Activated CD4-positive, CD25-positive, alpha-beta regulatory T cell (primary cell): ENCODE results near the gene KLF3.
A peak's percentile ranks its signal among the peaks of the same experiment; 100 is the strongest.
"Not testable (repeated sequence)": the region's sequence is repeated elsewhere in the genome, so short reads cannot be mapped to it uniquely, and the experiment has no call there.

ENCODE experiments used
- DNase-seq, 4 experiments: peaks; one replicate each; lab custom pipeline; 2025; lab: John Stamatoyannopoulos, UW

Gene KLF3

GRCh38 chr4:38663801-38664705 is at the start of gene KLF3:
Gene KLF3, plus strand, starts transcription at chr4:38664199. Its CDS starts 16,427 bp downstream, at chr4:38680626.
- DNase-seq = peak; percentile 80 to 95 (median 90)

GRCh38 chr4:38614231-38614630 is 49.8 kb upstream of the KLF3 start:
- DNase-seq = no peak

GRCh38 chr4:38615847-38616246 is 48.2 kb upstream of the KLF3 start:
- DNase-seq = no peak

- no peak for DNase-seq
Measured at GRCh38 chr4:38618505-38618904, 45.5 kb upstream of the KLF3 start.

GRCh38 chr4:38619316-38619715 is 44.7 kb upstream of the KLF3 start:
- no peak for DNase-seq

- no peak for DNase-seq
Measured at GRCh38 chr4:38620065-38620464, 43.9 kb upstream of the KLF3 start.

- DNase-seq = no peak
Measured at GRCh38 chr4:38620527-38621027, 43.4 kb upstream of the KLF3 start.

- no peak for DNase-seq
Measured at GRCh38 chr4:38621028-38621684, 42.8 kb upstream of the KLF3 start.

- DNase-seq = no peak
Measured at GRCh38 chr4:38621831-38622230, 42.2 kb upstream of the KLF3 start.

- DNase-seq = not testable (repeated sequence)
Measured at GRCh38 chr4:38622340-38622739, 41.7 kb upstream of the KLF3 start.

GRCh38 chr4:38623260-38623659 is 40.7 kb upstream of the KLF3 start:
- DNase-seq = no peak

GRCh38 chr4:38624311-38624710 is 39.7 kb upstream of the KLF3 start:
- no peak for DNase-seq

GRCh38 chr4:38625508-38625907 is 38.5 kb upstream of the KLF3 start:
- no peak for DNase-seq

GRCh38 chr4:38626901-38627444 is 37.0 kb upstream of the KLF3 start:
- DNase-seq = not testable (repeated sequence)

GRCh38 chr4:38630519-38630918 is 33.5 kb upstream of the KLF3 start:
- DNase-seq = no peak

GRCh38 chr4:38634047-38634759 is 29.8 kb upstream of the KLF3 start:
- DNase-seq = no peak

- no peak for DNase-seq
Measured at GRCh38 chr4:38639242-38639641, 24.8 kb upstream of the KLF3 start.

- no peak for DNase-seq
Measured at GRCh38 chr4:38641811-38642210, 22.2 kb upstream of the KLF3 start.

GRCh38 chr4:38644201-38644600 is 19.8 kb upstream of the KLF3 start:
- DNase-seq = no peak

GRCh38 chr4:38647101-38647819 is 16.7 kb upstream of the KLF3 start:
- DNase-seq = no peak

- no peak for DNase-seq
Measured at GRCh38 chr4:38650133-38650532, 13.9 kb upstream of the KLF3 start.
